Frontal cortex (tissue), 4 donors: ENCODE measurements around the gene TAP1. TPM values are rescaled to one million over a fixed set of nuclear protein-coding genes. Genes with fewer than 3 reads are reported as not detected.

ENCODE experiments used
- DNase-seq, 2 donors: peaks; one replicate each; pipeline ENCODE4 v3.0.0; 2012; ENCODE audit warnings: low spot score in 2 of 2
- FAIRE-seq: peaks from 2 replicates; lab custom pipeline; 2012; peaks lifted over from hg19 to GRCh38; lab: Jason Lieb, UNC
- total RNA-seq: library from RNA; depleted of rRNA; stranded (reverse); fragments of >200 nt; gene quantifications from one replicate; pipeline ENCODE4 v1.2.3, GENCODE V29; 2014
- donor health status: control.
- donor health status: control.
- donor health status: control.

The TAP1 gene
- total RNA-seq, 1 donor from 2014 or later, result 3.7 TPM

GRCh38 chr6:32842690-32843089 lies 10.8 kb downstream of the TAP1 start:
- DNase-seq (no peak), FAIRE-seq (no peak)

GRCh38 chr6:32842021-32842650 lies 11.4 kb downstream of the TAP1 start:
- FAIRE-seq (no peak), DNase-seq (no peak)

- FAIRE-seq (no peak), DNase-seq (no peak)
Measured at GRCh38 chr6:32840604-32841246, 12.8 kb downstream of the TAP1 start.

GRCh38 chr6:32839356-32839755 lies 14.1 kb downstream of the TAP1 start:
- FAIRE-seq (no peak), DNase-seq (no peak)

- peak; percentile 85 to 93 for DNase-seq
- no peak for FAIRE-seq
Measured at GRCh38 chr6:32838114-32838958, 15.2 kb downstream of the TAP1 start, which contains the start of gene TAP2. TAP2 (minus strand) TSS chr6:32838739; CDS start chr6:32838233, 506 bp downstream.

GRCh38 chr6:32837651-32838113 lies 15.8 kb downstream of the TAP1 start:
- FAIRE-seq (no peak), DNase-seq (no peak)

GRCh38 chr6:32836873-32837272 lies 16.6 kb downstream of the TAP1 start:
- no peak for FAIRE-seq
- no peak for DNase-seq

GRCh38 chr6:32835167-32835893 lies 18.2 kb downstream of the TAP1 start:
- no peak for FAIRE-seq
- DNase-seq, result no peak

- no peak for DNase-seq
- FAIRE-seq, result no peak
Measured at GRCh38 chr6:32833664-32834063, 19.8 kb downstream of the TAP1 start.

GRCh38 chr6:32832535-32832934 lies 21.0 kb downstream of the TAP1 start:
- no peak for FAIRE-seq
- DNase-seq, result no peak

- DNase-seq, result no peak
- no peak for FAIRE-seq
Measured at GRCh38 chr6:32830936-32831335, 22.6 kb downstream of the TAP1 start.

GRCh38 chr6:32830017-32830416 lies 23.5 kb downstream of the TAP1 start:
- FAIRE-seq (no peak), DNase-seq (no peak)

- no peak for FAIRE-seq
- DNase-seq, result no peak
Measured at GRCh38 chr6:32829495-32829894, 24.0 kb downstream of the TAP1 start.

GRCh38 chr6:32827025-32827424 lies 26.5 kb downstream of the TAP1 start:
- no peak for FAIRE-seq

GRCh38 chr6:32825966-32826365 lies 27.5 kb downstream of the TAP1 start:
- DNase-seq, result peak in 1 of 2 donors; percentile 45
- FAIRE-seq, result no peak

More at GRCh38 chr6:32827025-32827424, 26.5 kb downstream of the TAP1 start:
- no peak for DNase-seq

GRCh38 chr6:32819729-32820128 lies 33.8 kb downstream of the TAP1 start:
- FAIRE-seq (no peak), DNase-seq (no peak)

- FAIRE-seq, result no peak
Measured at GRCh38 chr6:32818867-32819266, 34.6 kb downstream of the TAP1 start.

GRCh38 chr6:32816746-32817204 lies 36.7 kb downstream of the TAP1 start, which contains the start of gene HLA-DOB:
HLA-DOB (minus strand) TSS chr6:32817002; CDS start chr6:32816951, 51 bp downstream.
- no peak for FAIRE-seq

More at GRCh38 chr6:32818867-32819266, 34.6 kb downstream of the TAP1 start:
- DNase-seq, result no peak

GRCh38 chr6:32815996-32816395 lies 37.5 kb downstream of the TAP1 start:
- FAIRE-seq, result no peak
- no peak for DNase-seq

More at GRCh38 chr6:32816746-32817204, 36.7 kb downstream of the TAP1 start, which contains the start of gene HLA-DOB:
- peak in 1 of 2 donors; percentile 43 for DNase-seq

- no peak for FAIRE-seq
- DNase-seq, result no peak
Measured at GRCh38 chr6:32815115-32815514, 38.4 kb downstream of the TAP1 start.
